H1 (cell line): Measurements from ENCODE around the gene HPRT1. TPM values are rescaled to one million over a fixed set of nuclear protein-coding genes. Genes with fewer than 3 reads are reported as not detected.

Experiments used
- ATF2 ChIP-seq: IDR thresholded peaks from 2 replicates; pipeline ENCODE4 v1.6.1; 2012; ENCODE audit warnings: low read length, inconsistent platforms
- EGR1 ChIP-seq: IDR thresholded peaks from 2 replicates; pipeline ENCODE4 v1.6.1; 2011; ENCODE audit warnings: low read depth, low read length, borderline replicate concordance
- SP1 ChIP-seq: IDR thresholded peaks from 2 replicates; pipeline ENCODE4 v1.6.1; 2011; ENCODE audit warnings: low read depth, low read length
- polyA plus RNA-seq, 7 experiments: library from polyadenylated mRNA; depleted of rRNA in 3 of 7; stranded (reverse) in 5 of 7; unstranded in 2 of 7; fragments of >200 nt in 5 of 7; fragments of 200-250 nt in 2 of 7; gene quantifications; 1 replicate in 5 of 7; 2 replicates in 1 of 7; 4 replicates in 1 of 7; pipeline versions ENCODE4 v1.2.1 to v1.2.3, GENCODE V29; 2011 to 2013; ENCODE audit warnings: missing spikeins in 2 of 7, mixed read lengths in 2 of 7
- total RNA-seq: library from RNA; stranded (reverse); fragmentation: NEBNext Ultra II Directional; extraction: Animal tissue kit (Norgen Biotek cat#: 25700); gene quantifications from 2 replicates; pipeline ENCODE4 v1.2.1, GENCODE V29; 2021

Gene HPRT1
- total and polyA plus RNA-seq, 2 of the 8 experiments (the other 6 are each of a cell fraction or from before 2014, with no cell fraction given) = 16.9 to 49.5 TPM

- TF ChIP-seq ATF2 = no peak
- TF ChIP-seq EGR1 = no peak
- TF ChIP-seq SP1 = no peak
- TF ChIP-seq, all 59 proteins: peak for 0
These were observed 33.7 kb upstream of the HPRT1 start (continued) for GRCh38 chrX:134426281-134426680.
